Fibroblast of lung (primary cell): ENCODE data around the gene FAM156A. TPM values are rescaled to one million over a fixed set of nuclear protein-coding genes. Genes with fewer than 3 reads are reported as not detected.
"Not testable (repeated sequence)": the region's sequence is repeated elsewhere in the genome, so short reads cannot be mapped to it uniquely, and the experiment has no call there.

Experiments
- DNase-seq, 2 donors: peaks; one replicate each; pipeline versions ENCODE4 v3.0.0 to v3.0.0-alpha.2; 2010; ENCODE audit warnings: low read depth in 2 of 2
- H2AFZ ChIP-seq: 2 replicates; pipeline ENCODE4 v1.5.1; 2012; ENCODE audit warnings: low read length, control low read depth, inconsistent platforms
- H3K27ac ChIP-seq: 2 replicates; pipeline ENCODE4 v1.5.1; 2011; ENCODE audit warnings: low read length, control low read depth; ENCODE audit not compliant: insufficient read depth
- H3K27me3 ChIP-seq: 2 replicates; pipeline ENCODE4 v1.5.1; 2011; ENCODE audit warnings: mild to moderate bottlenecking, low read length; ENCODE audit not compliant: control insufficient read depth, insufficient read depth
- H3K36me3 ChIP-seq: 2 replicates; pipeline ENCODE4 v1.5.1; 2011; ENCODE audit warnings: low read length; ENCODE audit not compliant: control insufficient read depth, insufficient read depth
- H3K4me1 ChIP-seq: 2 replicates; pipeline ENCODE4 v1.5.1; 2011; ENCODE audit warnings: low read length; ENCODE audit not compliant: control insufficient read depth, insufficient read depth; ENCODE audit errors: extremely low read depth
- H3K4me2 ChIP-seq: 2 replicates; pipeline ENCODE4 v1.5.1; 2011; ENCODE audit warnings: low read length, control low read depth; ENCODE audit not compliant: insufficient read depth; ENCODE audit errors: extremely low read depth
- H3K4me3 ChIP-seq, 4 experiments: fragments of 200-600 bp in 1 of 4; sonication (generic) in 1 of 4; replicated peaks in 1 of 4; 2 replicates each; pipeline ENCODE4 v1.5.1; 2011 to 2016; ENCODE audit warnings: low read length in 4 of 4, low read depth in 3 of 4, mild to moderate bottlenecking in 3 of 4, control low read depth in 2 of 4, inconsistent platforms in 1 of 4, mixed read lengths in 1 of 4; ENCODE audit not compliant: insufficient read depth in 1 of 4; ENCODE audit errors: control extremely low read depth in 1 of 4
- H3K79me2 ChIP-seq: 2 replicates; pipeline ENCODE4 v1.5.1; 2012; ENCODE audit warnings: mild to moderate bottlenecking, low read length, inconsistent platforms; ENCODE audit not compliant: control insufficient read depth, insufficient read depth
- H3K9ac ChIP-seq: 2 replicates; pipeline ENCODE4 v1.5.1; 2011; ENCODE audit warnings: mild to moderate bottlenecking, low read length, control low read depth; ENCODE audit not compliant: insufficient read depth
- H3K9me3 ChIP-seq: 2 replicates; pipeline ENCODE4 v1.5.1; 2012; ENCODE audit warnings: low read depth, low read length; ENCODE audit not compliant: control insufficient read depth, insufficient read depth
- H4K20me1 ChIP-seq: 2 replicates; pipeline ENCODE4 v1.5.1; 2011; ENCODE audit warnings: low read length; ENCODE audit not compliant: control insufficient read depth, insufficient read depth; ENCODE audit errors: extremely low read depth
- EZH2 ChIP-seq: IDR thresholded peaks from 2 replicates; pipeline ENCODE4 v1.5.1; 2012; ENCODE audit warnings: low read length, control low read depth, mild to moderate bottlenecking; ENCODE audit errors: missing control alignments
- polyA plus RNA-seq, 2 donors: library from polyadenylated mRNA; depleted of rRNA in 1 of 2; stranded (reverse) in 1 of 2; unstranded in 1 of 2; fragments of >200 nt; gene quantifications; 2 replicates each; pipeline ENCODE4 v1.2.1, GENCODE V29; 2011 to 2012; ENCODE audit warnings: missing spikeins in 1 of 2
- total RNA-seq: library from RNA; depleted of rRNA; stranded (reverse); fragments of >200 nt; gene quantifications from 2 replicates; pipeline ENCODE4 v1.2.1, GENCODE V29; 2014
- TF ChIP-seq, protein P1 (sequence below), 2 donors: IDR thresholded peaks in 1 of 2; conservative IDR thresholded peaks in 1 of 2; 1 replicate in 1 of 2; 2 replicates in 1 of 2; pipeline ENCODE4 v1.5.1; 2011 to 2012; ENCODE audit warnings: low read length in 2 of 2, control low read depth in 1 of 2, inconsistent platforms in 1 of 2, low read depth in 1 of 2, mild to moderate bottlenecking in 1 of 2

FAM156A gene
- total and polyA plus RNA-seq, 2 donors (not counting 1 experiment from before 2014, with no cell fraction given), result 7.6 to 18.8 TPM

DNA sequence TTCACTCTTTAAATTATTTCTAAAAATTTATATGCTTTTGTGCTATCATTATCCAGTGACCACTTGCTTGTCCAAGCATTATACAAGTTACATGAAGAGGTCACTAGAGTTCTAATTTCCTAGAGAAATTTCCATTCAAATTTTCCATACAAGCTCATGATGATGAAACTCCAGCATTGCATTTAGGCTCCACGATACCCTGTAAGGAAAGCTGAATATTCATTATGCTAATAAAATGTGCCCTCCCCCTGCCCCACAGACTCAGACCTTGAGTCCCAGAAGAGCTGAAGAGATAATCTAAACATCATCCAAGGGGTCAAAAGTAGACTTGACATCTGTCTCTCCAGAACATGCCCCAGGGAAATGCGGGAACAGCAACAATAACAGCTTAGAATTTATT is 19.6 kb upstream of the FAM156A start:
- TF ChIP-seq EZH2, result no peak
- TF ChIP-seq, protein P1, sequence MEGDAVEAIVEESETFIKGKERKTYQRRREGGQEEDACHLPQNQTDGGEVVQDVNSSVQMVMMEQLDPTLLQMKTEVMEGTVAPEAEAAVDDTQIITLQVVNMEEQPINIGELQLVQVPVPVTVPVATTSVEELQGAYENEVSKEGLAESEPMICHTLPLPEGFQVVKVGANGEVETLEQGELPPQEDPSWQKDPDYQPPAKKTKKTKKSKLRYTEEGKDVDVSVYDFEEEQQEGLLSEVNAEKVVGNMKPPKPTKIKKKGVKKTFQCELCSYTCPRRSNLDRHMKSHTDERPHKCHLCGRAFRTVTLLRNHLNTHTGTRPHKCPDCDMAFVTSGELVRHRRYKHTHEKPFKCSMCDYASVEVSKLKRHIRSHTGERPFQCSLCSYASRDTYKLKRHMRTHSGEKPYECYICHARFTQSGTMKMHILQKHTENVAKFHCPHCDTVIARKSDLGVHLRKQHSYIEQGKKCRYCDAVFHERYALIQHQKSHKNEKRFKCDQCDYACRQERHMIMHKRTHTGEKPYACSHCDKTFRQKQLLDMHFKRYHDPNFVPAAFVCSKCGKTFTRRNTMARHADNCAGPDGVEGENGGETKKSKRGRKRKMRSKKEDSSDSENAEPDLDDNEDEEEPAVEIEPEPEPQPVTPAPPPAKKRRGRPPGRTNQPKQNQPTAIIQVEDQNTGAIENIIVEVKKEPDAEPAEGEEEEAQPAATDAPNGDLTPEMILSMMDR (conservative IDR thresholded peaks at IDR 0.05 in 1 of 2, IDR thresholded peaks at IDR 0.05 in 1 of 2; ENCODE audit: low read depth in 1 of 2, low read length in 2 of 2), result no peak
- H3K4me3 ChIP-seq, result no peak overlapping the region
- no peaks in the 10 kb centered on the region for H3K4me1 ChIP-seq
- no peaks in the 10 kb centered on the region for H3K9me3 ChIP-seq
- no peak for DNase-seq
- H3K4me2 ChIP-seq, result no peak overlapping the region
- H3K36me3 ChIP-seq, result no peaks in the 10 kb centered on the region
- no peaks in the 10 kb centered on the region for H3K27me3 ChIP-seq
- no peak overlapping the region for H3K9ac ChIP-seq
- no peaks in the 10 kb centered on the region for H3K79me2 ChIP-seq
- no peak overlapping the region for H2AFZ ChIP-seq
- H4K20me1 ChIP-seq, result no peaks in the 10 kb centered on the region
- H3K27ac ChIP-seq, result no peak overlapping the region

GRCh38 chrX:52975576-52975975 is 17.3 kb upstream of the FAM156A start:
- not testable (repeated sequence) for H3K79me2 ChIP-seq, H2AFZ ChIP-seq, H3K4me1 ChIP-seq, H3K36me3 ChIP-seq, DNase-seq, H3K27ac ChIP-seq, H3K4me3 ChIP-seq, H4K20me1 ChIP-seq, H3K4me2 ChIP-seq, H3K9me3 ChIP-seq, H3K27me3 ChIP-seq, H3K9ac ChIP-seq

DNA sequence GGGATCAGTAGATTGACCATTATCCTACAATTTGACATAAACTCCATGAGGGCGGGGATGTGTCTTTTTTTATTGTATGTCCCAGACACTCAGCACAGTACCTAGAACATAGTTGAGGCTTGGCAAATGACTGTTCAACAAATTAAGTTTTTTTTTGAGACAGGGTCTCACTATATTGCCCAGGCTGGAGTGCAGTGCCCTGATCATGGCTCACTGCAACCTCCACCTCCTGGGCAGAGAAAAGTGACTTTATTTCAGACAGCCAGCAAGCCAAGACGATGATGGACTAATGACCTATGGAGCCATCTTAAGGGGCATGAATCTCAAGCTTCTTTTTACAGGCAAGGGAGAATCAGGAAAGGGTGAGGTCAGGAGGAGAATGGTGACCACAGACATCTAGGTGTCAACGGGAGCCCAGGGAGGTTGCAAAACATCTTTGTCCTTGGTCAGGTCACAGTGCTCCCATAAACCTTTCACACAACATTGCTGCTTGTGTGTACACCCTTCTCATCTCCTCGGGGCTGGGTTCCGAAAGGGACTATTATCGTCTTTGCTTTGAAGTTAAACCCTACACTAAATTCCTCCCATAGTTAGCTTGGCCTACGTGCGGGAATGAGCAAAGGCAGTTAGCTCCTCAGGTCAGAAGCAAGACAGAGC is 16.1 kb upstream of the FAM156A start:
- not testable (repeated sequence) for DNase-seq, H3K4me1 ChIP-seq, H3K4me2 ChIP-seq, H2AFZ ChIP-seq, H3K27ac ChIP-seq, H3K4me3 ChIP-seq, H3K36me3 ChIP-seq, H3K9me3 ChIP-seq, H3K27me3 ChIP-seq, H3K9ac ChIP-seq, H4K20me1 ChIP-seq, H3K79me2 ChIP-seq

DNA sequence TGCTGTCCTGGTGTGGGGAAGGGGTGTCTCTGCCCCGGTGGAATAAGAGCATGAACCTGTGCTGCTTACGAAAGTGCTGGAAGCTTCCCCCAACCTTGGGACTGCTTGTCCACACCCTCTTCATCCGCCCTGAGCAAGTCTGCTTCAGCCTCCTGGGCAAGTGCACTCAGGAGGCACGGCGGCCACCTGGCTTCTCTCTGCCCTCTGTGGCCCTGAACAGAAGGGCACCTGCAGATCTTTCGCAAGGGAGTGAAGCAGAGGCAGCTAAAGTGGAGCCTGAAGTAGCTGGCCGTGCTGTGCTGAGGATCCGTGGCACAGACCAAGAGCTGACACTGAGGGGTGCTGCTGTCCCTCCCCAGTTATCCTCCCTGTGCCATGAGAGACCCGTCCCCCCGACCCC is 9.6 kb upstream of the FAM156A start:
- H3K36me3 ChIP-seq, H3K9me3 ChIP-seq, H3K79me2 ChIP-seq, H3K4me2 ChIP-seq, H3K9ac ChIP-seq, H4K20me1 ChIP-seq, H3K27me3 ChIP-seq, H2AFZ ChIP-seq, DNase-seq, H3K4me3 ChIP-seq, H3K4me1 ChIP-seq, H3K27ac ChIP-seq: not testable (repeated sequence)

DNA sequence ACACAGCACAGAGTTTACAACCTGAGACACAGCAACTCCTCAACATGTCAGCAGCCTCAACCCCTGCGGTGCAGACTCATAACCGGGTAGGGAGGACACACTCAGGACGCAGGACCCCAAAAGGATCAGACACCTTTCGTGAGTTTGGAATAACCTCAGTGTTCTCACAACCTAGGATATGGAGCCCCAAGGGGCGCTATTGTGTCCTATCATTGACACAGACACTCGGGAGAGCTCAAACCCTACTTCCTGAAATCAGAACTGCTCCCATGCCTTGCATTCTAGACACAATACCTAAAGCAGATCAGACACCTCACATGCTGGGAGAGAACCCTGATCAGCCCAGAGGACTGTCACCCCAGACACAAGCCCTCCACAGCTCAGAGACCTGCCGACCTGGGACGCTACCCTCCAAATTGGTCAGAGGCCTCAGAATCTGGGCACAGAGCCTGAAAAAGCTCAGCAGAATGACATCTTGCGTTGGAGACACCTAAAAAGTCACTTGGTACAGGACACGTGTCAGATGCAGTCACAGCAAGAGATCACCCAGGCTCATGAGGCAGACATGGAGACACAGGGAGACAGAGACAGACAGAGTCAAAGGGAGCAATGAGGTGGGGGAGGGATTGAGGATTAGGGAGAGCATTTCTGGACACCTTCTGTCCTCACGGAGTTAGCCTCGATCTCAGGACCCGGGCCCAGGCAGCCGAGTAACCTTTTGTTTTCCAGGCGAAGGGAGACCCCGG is 8.8 kb upstream of the FAM156A start:
- not testable (repeated sequence) for H3K27ac ChIP-seq, DNase-seq, H3K27me3 ChIP-seq, H3K79me2 ChIP-seq, H3K4me2 ChIP-seq, H3K9me3 ChIP-seq, H3K4me3 ChIP-seq, H3K36me3 ChIP-seq, H2AFZ ChIP-seq, H3K4me1 ChIP-seq, H3K9ac ChIP-seq, H4K20me1 ChIP-seq

DNA sequence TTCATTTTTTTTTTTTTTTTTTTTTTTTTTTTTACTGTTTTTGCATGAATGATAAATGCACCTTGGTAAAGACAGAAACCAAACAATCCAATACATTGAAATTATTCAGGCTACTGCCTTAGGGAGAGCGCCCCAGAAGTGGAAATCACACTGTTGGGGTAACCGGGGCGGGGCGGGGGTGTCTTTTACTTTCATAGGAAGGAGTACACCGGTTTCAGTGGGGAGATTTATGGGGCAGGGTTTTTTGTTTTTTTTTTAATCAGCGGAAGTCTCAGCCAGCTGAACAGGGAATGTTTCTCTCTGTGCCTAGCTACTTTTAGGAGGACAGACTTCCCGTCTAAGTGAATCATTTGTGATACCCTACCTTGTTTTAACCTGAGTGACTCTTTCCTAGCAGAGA is 643 bp upstream of the FAM156A start:
- H3K9ac ChIP-seq, H3K27ac ChIP-seq, H3K4me2 ChIP-seq, H2AFZ ChIP-seq, H3K79me2 ChIP-seq, H3K9me3 ChIP-seq, DNase-seq, H3K36me3 ChIP-seq, H3K4me3 ChIP-seq, H3K4me1 ChIP-seq, H4K20me1 ChIP-seq, H3K27me3 ChIP-seq: not testable (repeated sequence)
